A549 (cell line): ENCODE results near the gene PDIK1L. TPM values are rescaled to one million over a fixed set of nuclear protein-coding genes. Genes with fewer than 3 reads are reported as not detected.

Experiments used
- ATAC-seq, 2 experiments: fragments of 200-7000 bp in 1 of 2; fragments of >200 bp in 1 of 2; cut with Nextera tagmentation in 1 of 2; cut with Tn5 transposase in 1 of 2; 3 replicates each; pipeline versions ENCODE4 v1.8.0 to v1.9.1; 2018 to 2020; ENCODE audit warnings: mild to moderate bottlenecking in 1 of 2, moderate library complexity in 1 of 2
- CTCF ChIA-PET: fragments of 300-600 bp; sonication (Branson Sonifier 250); formaldehyde crosslinking; extraction: SDS; loops from one replicate; lab custom pipeline; 2021; ENCODE audit warnings: antibody characterized with exemption, inconsistent platforms; lab: Yijun Ruan, JAX
- POLR2A ChIA-PET: fragments of 350-600 bp; formaldehyde crosslinking; extraction: SDS; loops from one replicate; lab custom pipeline; 2021; ENCODE audit warnings: antibody characterized with exemption, inconsistent platforms; lab: Yijun Ruan, JAX
- DNase-seq, 2 experiments: peaks; one replicate each; pipeline versions ENCODE4 v3.0.0 to v3.0.0-alpha.2; 2011 to 2016; ENCODE audit warnings: low read depth in 1 of 2, low spot score in 1 of 2
- FAIRE-seq: peaks from 2 replicates; lab custom pipeline; 2011; peaks lifted over from hg19 to GRCh38; lab: Jason Lieb, UNC
- H3K27ac ChIP-seq, 2 experiments: fragments of >200 bp; sonication (Bioruptor Twin); formaldehyde crosslinking; 3 replicates each; pipeline ENCODE4 v1.5.1; 2016 to 2017
- H3K4me1 ChIP-seq: fragments of >200 bp; sonication (Bioruptor Twin); formaldehyde crosslinking; 3 replicates; pipeline ENCODE4 v1.6.1; 2016
- H3K4me2 ChIP-seq: fragments of >200 bp; sonication (Bioruptor Twin); formaldehyde crosslinking; 3 replicates; pipeline ENCODE4 v1.6.1; 2016
- H3K4me3 ChIP-seq: fragments of >200 bp; sonication (Bioruptor Twin); formaldehyde crosslinking; 3 replicates; pipeline ENCODE4 v1.5.1; 2016
- H3K9me3 ChIP-seq: fragments of >200 bp; sonication (Bioruptor Twin); formaldehyde crosslinking; 3 replicates; pipeline ENCODE4 v1.6.1; 2016
- CBX8 ChIP-seq: fragments of 200-600 bp; sonication (generic); IDR thresholded peaks from 2 replicates; pipeline ENCODE4 v1.6.1; 2016
- CEBPB ChIP-seq, 2 experiments: fragments of >200 bp in 1 of 2; sonication (Bioruptor Twin) in 1 of 2; formaldehyde crosslinking in 1 of 2; IDR thresholded peaks; 2 replicates each; pipeline ENCODE4 v1.6.1; 2012 to 2016
- CHD2 ChIP-seq: fragments of 150-350 bp; IDR thresholded peaks from 2 replicates; pipeline ENCODE4 v1.6.1; 2014; ENCODE audit warnings: low read length; ENCODE audit not compliant: partially characterized antibody
- EP300 ChIP-seq, 2 experiments: fragments of >200 bp; sonication (Bioruptor Twin); formaldehyde crosslinking; IDR thresholded peaks; 2 replicates in 1 of 2; 3 replicates in 1 of 2; pipeline ENCODE4 v1.6.1; 2016 to 2017
- ESRRA ChIP-seq: fragments of 150-350 bp; IDR thresholded peaks from 2 replicates; pipeline ENCODE4 v1.6.1; 2014; ENCODE audit warnings: mild to moderate bottlenecking, low read length, borderline replicate concordance
- FOSB ChIP-seq: fragments of 250-450 bp; sonication (Bioruptor Pico); IDR thresholded peaks from 2 replicates; pipeline ENCODE4 v1.5.0; 2020; ENCODE audit warnings: mild to moderate bottlenecking, moderate library complexity
- GATA3 ChIP-seq: IDR thresholded peaks from 2 replicates; pipeline ENCODE4 v1.6.1; 2012; ENCODE audit warnings: borderline replicate concordance
- HOXB13 ChIP-seq: fragments of 250-450 bp; sonication (Bioruptor Pico); IDR thresholded peaks from 2 replicates; pipeline ENCODE4 v1.5.0; 2020; ENCODE audit warnings: low read depth, mild to moderate bottlenecking, moderate library complexity
- JUN ChIP-seq, 2 experiments: fragments of >200 bp; sonication (Bioruptor Twin); formaldehyde crosslinking; IDR thresholded peaks; 2 replicates in 1 of 2; 3 replicates in 1 of 2; pipeline ENCODE4 v1.6.1; 2016 to 2017
- NFE2L2 ChIP-seq: fragments of 150-350 bp; conservative IDR thresholded peaks from 2 replicates; pipeline ENCODE4 v1.6.1; 2014; ENCODE audit warnings: low read length
- RCOR1 ChIP-seq: fragments of 150-350 bp; IDR thresholded peaks from 2 replicates; pipeline ENCODE4 v1.6.1; 2014; ENCODE audit warnings: antibody characterized with exemption, low read length, low read depth
- RNF2 ChIP-seq: fragments of 200-600 bp; sonication (generic); IDR thresholded peaks from 2 replicates; pipeline ENCODE4 v1.6.1; 2016; ENCODE audit warnings: low read depth, mild to moderate bottlenecking, antibody characterized with exemption, moderate library complexity, borderline replicate concordance
- SMC3 ChIP-seq: fragments of >200 bp; sonication (Bioruptor Twin); formaldehyde crosslinking; IDR thresholded peaks from 3 replicates; pipeline ENCODE4 v1.6.1; 2018; ENCODE audit warnings: inconsistent platforms
- SREBF2 ChIP-seq: fragments of 450-650 bp; IDR thresholded peaks from 2 replicates; pipeline ENCODE4 v1.6.1; 2014; ENCODE audit warnings: mild to moderate bottlenecking, moderate library complexity
- TP53 ChIP-seq: fragments of 250-450 bp; sonication (Bioruptor Pico); IDR thresholded peaks from 2 replicates; pipeline ENCODE4 v1.5.0; 2021; ENCODE audit warnings: mild to moderate bottlenecking, moderate library complexity
- ZC3H11A ChIP-seq: fragments of 450-650 bp; IDR thresholded peaks from 2 replicates; pipeline ENCODE4 v1.6.1; 2014; ENCODE audit warnings: antibody characterized with exemption, mild to moderate bottlenecking
- ZFP36 ChIP-seq: fragments of 450-650 bp; IDR thresholded peaks from 2 replicates; pipeline ENCODE4 v1.6.1; 2014; ENCODE audit warnings: borderline replicate concordance; ENCODE audit not compliant: partially characterized antibody
- ZSCAN20 ChIP-seq: fragments of 250-450 bp; sonication (Bioruptor Pico); IDR thresholded peaks from 2 replicates; pipeline ENCODE4 v1.8.0; 2022; ENCODE audit warnings: mild to moderate bottlenecking, moderate library complexity
- WGBS: methylation state at CpG from one replicate; pipeline ENCODE4 v1.1.6; 2017; ENCODE audit errors: missing lambda C conversion rate; 5-methylcytosine and 5-hydroxymethylcytosine counted together
- polyA plus RNA-seq, 4 experiments: library from polyadenylated mRNA; depleted of rRNA in 3 of 4; stranded (reverse); fragments of >200 nt; fragmentation: RNase III in 1 of 4; extraction: RNeasy Plus Mini Kit Qiagen cat#74134 plus additional on column Dnase treatment in 1 of 4; gene quantifications; 2 replicates in 3 of 4; 3 replicates in 1 of 4; pipeline ENCODE4 v1.2.3, GENCODE V29; 2011 to 2017
- TF ChIP-seq, protein P1 (sequence below): fragments of >200 bp; sonication (Bioruptor Twin); formaldehyde crosslinking; IDR thresholded peaks from 3 replicates; pipeline ENCODE4 v1.5.1; 2016
- TF ChIP-seq, protein P2 (sequence below): IDR thresholded peaks from 2 replicates; pipeline ENCODE4 v1.6.1; 2012
- TF ChIP-seq, protein P3 (sequence below): fragments of 200-600 bp; sonication (generic); IDR thresholded peaks from 2 replicates; pipeline ENCODE4 v1.6.1; 2016; ENCODE audit warnings: antibody characterized with exemption, mild to moderate bottlenecking, moderate library complexity
- TF ChIP-seq, protein P4 (sequence below): fragments of 150-350 bp; IDR thresholded peaks from 2 replicates; pipeline ENCODE4 v1.6.1; 2014; ENCODE audit warnings: low read depth, mild to moderate bottlenecking, low read length
- TF ChIP-seq, protein P5 (sequence below): fragments of >200 bp; sonication (Bioruptor Twin); formaldehyde crosslinking; IDR thresholded peaks from 2 replicates; pipeline ENCODE4 v1.6.1; 2016
- TF ChIP-seq, protein P6 (sequence below): IDR thresholded peaks from 2 replicates; pipeline ENCODE4 v1.6.1; 2012
- TF ChIP-seq, protein P7 (sequence below): fragments of 250-450 bp; sonication (Bioruptor Pico); IDR thresholded peaks from 2 replicates; pipeline ENCODE4 v1.5.0; 2021; ENCODE audit warnings: mild to moderate bottlenecking, moderate library complexity, borderline replicate concordance

PDIK1L gene
- polyA plus RNA-seq, 2 of the 4 experiments (the other 2 are of a cell fraction): 2.3 to 4.3 TPM

DNA sequence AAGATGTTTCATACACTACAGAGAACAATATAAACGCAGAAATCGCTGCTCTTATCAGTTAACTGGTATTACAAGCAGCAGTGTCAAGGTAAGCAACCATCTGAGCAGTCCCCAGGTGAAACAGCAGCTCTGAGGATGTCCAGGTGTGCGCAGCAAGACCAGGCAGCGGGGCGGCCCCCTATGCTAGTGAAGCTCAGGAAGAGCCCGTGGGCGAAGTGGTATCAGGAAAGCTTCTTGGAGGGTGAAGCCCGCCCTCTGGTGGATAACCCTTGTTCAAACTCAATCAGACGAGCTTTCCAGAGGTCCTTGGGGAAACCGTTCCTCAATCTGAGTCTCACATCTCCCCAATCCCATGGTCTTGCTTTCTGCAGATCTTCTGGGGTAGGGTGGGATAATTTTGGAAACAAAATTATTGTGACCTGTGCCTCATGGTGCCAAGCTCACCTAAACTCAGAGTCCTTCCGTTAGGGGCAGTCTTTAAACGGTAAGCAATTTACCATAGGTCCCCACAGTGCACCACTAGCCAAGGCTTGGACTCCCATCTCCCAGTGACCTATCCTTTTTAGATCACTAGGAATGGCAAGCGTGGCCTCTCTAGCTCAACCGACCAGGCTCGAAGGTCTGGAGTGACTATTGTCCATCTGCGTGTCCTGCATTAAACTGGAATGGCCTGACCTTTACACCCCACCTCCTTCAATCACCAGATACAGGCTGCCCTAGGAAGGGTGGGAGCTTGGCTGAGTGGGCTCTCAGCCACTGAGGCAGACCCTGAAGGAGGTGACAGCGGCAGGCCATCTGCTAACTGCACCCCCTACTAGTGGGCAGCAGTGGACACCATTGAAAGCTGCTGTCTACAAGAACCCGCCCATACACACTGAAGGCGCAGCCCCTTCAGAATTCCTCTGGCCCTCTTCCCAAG is 33.7 kb downstream of the PDIK1L start (continued):
- TF ChIP-seq RNF2: no peak
- TF ChIP-seq, protein P1, sequence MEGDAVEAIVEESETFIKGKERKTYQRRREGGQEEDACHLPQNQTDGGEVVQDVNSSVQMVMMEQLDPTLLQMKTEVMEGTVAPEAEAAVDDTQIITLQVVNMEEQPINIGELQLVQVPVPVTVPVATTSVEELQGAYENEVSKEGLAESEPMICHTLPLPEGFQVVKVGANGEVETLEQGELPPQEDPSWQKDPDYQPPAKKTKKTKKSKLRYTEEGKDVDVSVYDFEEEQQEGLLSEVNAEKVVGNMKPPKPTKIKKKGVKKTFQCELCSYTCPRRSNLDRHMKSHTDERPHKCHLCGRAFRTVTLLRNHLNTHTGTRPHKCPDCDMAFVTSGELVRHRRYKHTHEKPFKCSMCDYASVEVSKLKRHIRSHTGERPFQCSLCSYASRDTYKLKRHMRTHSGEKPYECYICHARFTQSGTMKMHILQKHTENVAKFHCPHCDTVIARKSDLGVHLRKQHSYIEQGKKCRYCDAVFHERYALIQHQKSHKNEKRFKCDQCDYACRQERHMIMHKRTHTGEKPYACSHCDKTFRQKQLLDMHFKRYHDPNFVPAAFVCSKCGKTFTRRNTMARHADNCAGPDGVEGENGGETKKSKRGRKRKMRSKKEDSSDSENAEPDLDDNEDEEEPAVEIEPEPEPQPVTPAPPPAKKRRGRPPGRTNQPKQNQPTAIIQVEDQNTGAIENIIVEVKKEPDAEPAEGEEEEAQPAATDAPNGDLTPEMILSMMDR: peak; percentile 71
- TF ChIP-seq SMC3: peak; percentile 86
- TF ChIP-seq, protein P2, sequence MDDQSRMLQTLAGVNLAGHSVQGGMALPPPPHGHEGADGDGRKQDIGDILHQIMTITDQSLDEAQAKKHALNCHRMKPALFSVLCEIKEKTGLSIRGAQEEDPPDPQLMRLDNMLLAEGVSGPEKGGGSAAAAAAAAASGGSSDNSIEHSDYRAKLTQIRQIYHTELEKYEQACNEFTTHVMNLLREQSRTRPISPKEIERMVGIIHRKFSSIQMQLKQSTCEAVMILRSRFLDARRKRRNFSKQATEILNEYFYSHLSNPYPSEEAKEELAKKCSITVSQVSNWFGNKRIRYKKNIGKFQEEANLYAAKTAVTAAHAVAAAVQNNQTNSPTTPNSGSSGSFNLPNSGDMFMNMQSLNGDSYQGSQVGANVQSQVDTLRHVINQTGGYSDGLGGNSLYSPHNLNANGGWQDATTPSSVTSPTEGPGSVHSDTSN: no peak

DNA sequence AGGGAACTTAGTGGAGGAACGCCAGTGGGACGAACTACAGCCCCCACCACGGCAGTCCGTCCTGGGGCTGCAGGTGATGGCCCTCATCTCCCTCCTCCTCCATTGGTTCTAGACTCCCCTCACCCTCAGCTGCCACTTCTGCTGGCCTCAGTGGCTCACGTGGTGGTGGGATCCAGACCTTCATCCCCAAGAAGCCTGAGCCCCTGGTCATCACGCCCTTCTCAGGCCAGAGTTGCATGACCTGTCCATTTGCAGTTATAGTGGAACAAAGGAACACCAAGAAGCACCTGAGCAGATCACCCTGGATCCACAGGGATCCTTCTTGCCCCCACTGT is 34.3 kb downstream of the PDIK1L start:
- WGBS: 8% methylated on average over 5 of the region's 6 CpGs
- ATAC-seq: no peak
- CTCF ChIA-PET: interaction anchor here (0.6 to 10.3 kb wide), 18 partner anchors 11 to 271 kb away, joined by 3 to 143 read pairs (median 10); partner anchors contain the start of genes CEP85 and FAM110D

DNA sequence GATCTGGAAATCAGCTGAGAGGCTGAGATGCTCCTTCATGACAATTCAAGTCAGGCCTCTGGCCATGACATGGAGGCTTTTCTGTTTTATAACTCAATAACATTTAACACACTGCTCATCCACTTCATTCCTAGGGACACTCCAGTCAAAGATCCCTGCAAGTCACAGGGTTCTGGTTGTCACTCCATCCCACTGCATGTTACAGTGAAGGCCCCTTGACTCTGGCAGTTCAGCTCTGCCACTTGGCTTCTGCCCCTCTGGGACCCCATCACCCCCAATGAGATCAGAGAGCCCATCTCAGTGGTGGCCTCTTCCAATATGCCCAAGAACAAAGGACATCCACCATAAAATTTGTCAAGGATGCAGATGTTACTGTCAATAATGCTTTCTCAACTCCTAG is 37.3 kb downstream of the PDIK1L start:
- DNase-seq (no peak), FAIRE-seq (no peak), ATAC-seq (no peak)
- POLR2A ChIA-PET: no interaction called here
- H3K4me1 ChIP-seq: no peaks in the 10 kb centered on the region
- no peak overlapping the region for H3K27ac ChIP-seq
- no peak overlapping the region for H3K4me3 ChIP-seq
- H3K4me2 ChIP-seq: no peak overlapping the region
- CTCF ChIA-PET: interaction anchor here (10.3 kb wide), 1 partner anchor 45 kb away, joined by 143 read pairs; no protein-coding TSS in a partner anchor
- no peaks in the 10 kb centered on the region for H3K9me3 ChIP-seq
- TF ChIP-seq CHD2 (no peak), CEBPB (IDR thresholded peaks at IDR 0.05) (no peak), SREBF2 (no peak), ZC3H11A (no peak)
- TF ChIP-seq, protein P1: no peak
- TF ChIP-seq, protein P3, sequence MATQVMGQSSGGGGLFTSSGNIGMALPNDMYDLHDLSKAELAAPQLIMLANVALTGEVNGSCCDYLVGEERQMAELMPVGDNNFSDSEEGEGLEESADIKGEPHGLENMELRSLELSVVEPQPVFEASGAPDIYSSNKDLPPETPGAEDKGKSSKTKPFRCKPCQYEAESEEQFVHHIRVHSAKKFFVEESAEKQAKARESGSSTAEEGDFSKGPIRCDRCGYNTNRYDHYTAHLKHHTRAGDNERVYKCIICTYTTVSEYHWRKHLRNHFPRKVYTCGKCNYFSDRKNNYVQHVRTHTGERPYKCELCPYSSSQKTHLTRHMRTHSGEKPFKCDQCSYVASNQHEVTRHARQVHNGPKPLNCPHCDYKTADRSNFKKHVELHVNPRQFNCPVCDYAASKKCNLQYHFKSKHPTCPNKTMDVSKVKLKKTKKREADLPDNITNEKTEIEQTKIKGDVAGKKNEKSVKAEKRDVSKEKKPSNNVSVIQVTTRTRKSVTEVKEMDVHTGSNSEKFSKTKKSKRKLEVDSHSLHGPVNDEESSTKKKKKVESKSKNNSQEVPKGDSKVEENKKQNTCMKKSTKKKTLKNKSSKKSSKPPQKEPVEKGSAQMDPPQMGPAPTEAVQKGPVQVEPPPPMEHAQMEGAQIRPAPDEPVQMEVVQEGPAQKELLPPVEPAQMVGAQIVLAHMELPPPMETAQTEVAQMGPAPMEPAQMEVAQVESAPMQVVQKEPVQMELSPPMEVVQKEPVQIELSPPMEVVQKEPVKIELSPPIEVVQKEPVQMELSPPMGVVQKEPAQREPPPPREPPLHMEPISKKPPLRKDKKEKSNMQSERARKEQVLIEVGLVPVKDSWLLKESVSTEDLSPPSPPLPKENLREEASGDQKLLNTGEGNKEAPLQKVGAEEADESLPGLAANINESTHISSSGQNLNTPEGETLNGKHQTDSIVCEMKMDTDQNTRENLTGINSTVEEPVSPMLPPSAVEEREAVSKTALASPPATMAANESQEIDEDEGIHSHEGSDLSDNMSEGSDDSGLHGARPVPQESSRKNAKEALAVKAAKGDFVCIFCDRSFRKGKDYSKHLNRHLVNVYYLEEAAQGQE: no peak

More for the DNA sequence above, 34.3 kb downstream of the PDIK1L start:
- no peak overlapping the region for H3K27ac ChIP-seq
- TF ChIP-seq FOSB: no peak
- TF ChIP-seq GATA3: no peak
- TF ChIP-seq ZFP36: no peak
- TF ChIP-seq TP53 (CRISPR knock-in tag): no peak
- TF ChIP-seq ZC3H11A: no peak
- no peak for TF ChIP-seq SMC3
- TF ChIP-seq, protein P4, sequence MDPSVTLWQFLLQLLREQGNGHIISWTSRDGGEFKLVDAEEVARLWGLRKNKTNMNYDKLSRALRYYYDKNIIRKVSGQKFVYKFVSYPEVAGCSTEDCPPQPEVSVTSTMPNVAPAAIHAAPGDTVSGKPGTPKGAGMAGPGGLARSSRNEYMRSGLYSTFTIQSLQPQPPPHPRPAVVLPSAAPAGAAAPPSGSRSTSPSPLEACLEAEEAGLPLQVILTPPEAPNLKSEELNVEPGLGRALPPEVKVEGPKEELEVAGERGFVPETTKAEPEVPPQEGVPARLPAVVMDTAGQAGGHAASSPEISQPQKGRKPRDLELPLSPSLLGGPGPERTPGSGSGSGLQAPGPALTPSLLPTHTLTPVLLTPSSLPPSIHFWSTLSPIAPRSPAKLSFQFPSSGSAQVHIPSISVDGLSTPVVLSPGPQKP: no peak
- no peak for TF ChIP-seq RCOR1
- TF ChIP-seq, protein P5, sequence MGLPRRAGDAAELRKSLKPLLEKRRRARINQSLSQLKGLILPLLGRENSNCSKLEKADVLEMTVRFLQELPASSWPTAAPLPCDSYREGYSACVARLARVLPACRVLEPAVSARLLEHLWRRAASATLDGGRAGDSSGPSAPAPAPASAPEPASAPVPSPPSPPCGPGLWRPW: no peak
- TF ChIP-seq CEBPB (IDR thresholded peaks at IDR 0.05): no peak
- TF ChIP-seq ZSCAN20 (CRISPR knock-in tag): no peak
- TF ChIP-seq, protein P6, sequence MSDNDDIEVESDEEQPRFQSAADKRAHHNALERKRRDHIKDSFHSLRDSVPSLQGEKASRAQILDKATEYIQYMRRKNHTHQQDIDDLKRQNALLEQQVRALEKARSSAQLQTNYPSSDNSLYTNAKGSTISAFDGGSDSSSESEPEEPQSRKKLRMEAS: no peak
- TF ChIP-seq JUN (IDR thresholded peaks at IDR 0.05): no peak
- TF ChIP-seq HOXB13 (CRISPR knock-in tag): no peak
- no peak for TF ChIP-seq CBX8
- no peak for TF ChIP-seq NFE2L2
- TF ChIP-seq, protein P7, sequence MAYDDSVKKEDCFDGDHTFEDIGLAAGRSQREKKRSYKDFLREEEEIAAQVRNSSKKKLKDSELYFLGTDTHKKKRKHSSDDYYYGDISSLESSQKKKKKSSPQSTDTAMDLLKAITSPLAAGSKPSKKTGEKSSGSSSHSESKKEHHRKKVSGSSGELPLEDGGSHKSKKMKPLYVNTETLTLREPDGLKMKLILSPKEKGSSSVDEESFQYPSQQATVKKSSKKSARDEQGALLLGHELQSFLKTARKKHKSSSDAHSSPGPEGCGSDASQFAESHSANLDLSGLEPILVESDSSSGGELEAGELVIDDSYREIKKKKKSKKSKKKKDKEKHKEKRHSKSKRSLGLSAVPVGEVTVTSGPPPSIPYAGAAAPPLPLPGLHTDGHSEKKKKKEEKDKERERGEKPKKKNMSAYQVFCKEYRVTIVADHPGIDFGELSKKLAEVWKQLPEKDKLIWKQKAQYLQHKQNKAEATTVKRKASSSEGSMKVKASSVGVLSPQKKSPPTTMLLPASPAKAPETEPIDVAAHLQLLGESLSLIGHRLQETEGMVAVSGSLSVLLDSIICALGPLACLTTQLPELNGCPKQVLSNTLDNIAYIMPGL (CRISPR knock-in tag): no peak
- TF ChIP-seq EP300 (IDR thresholded peaks at IDR 0.05): no peak
- TF ChIP-seq ESRRA: no peak
- no peaks in the 10 kb centered on the region for H3K9me3 ChIP-seq
- POLR2A ChIA-PET: no interaction called here
- no peaks in the 10 kb centered on the region for H3K4me1 ChIP-seq
- DNase-seq (no peak), FAIRE-seq (no peak)
- no peak overlapping the region for H3K4me2 ChIP-seq
- H3K4me3 ChIP-seq: no peak overlapping the region
